ENCODE data around the gene MSH3. TPM values are rescaled to one million over a fixed set of nuclear protein-coding genes. Genes with fewer than 3 reads are reported as not detected.
A peak's percentile ranks its signal among the peaks of the same experiment; 100 is the strongest.

MSH3 gene
- total RNA-seq, 1 donor from 2014 or later = 11.0 TPM

DNA sequence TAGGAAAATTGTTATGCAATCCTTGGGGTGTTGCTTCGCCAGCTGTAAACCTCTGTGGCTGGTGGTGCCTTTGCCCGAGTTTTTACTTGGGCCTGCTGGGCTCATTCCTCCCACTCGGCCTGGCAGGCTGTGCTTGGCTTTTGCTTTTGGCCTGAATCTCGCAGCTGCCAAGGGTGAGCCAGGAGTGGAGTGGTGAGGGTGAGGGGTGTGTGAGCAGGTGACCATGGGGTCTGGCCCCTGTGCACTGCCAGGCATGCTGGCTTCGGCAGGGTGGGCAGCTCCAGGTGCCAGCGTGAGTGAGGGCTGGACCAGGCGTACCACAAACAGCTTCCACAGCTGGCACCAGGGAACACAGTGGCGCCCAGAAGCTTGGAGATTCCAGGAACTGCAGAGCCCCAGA lies 12.9 kb downstream of the MSH3 start:
- DNase-seq = no peak
- Histone ChIP-seq H3K36me3 (peaks cover 38% of the 10 kb centered on the region), H3K9me3 (replicated peaks) (no peaks in the 10 kb centered on the region), H3K27ac (replicated peaks) (peak overlapping the region; percentile 20), H3K4me1 (peaks cover 24% of the 10 kb centered on the region), H3K4me3 (no peak overlapping the region), H3K27me3 (ENCODE audit: low read depth) (no peaks in the 10 kb centered on the region)
- intact Hi-C loops (cut with micrococcal nuclease) = no loop called here
- TF ChIP-seq, protein P1, sequence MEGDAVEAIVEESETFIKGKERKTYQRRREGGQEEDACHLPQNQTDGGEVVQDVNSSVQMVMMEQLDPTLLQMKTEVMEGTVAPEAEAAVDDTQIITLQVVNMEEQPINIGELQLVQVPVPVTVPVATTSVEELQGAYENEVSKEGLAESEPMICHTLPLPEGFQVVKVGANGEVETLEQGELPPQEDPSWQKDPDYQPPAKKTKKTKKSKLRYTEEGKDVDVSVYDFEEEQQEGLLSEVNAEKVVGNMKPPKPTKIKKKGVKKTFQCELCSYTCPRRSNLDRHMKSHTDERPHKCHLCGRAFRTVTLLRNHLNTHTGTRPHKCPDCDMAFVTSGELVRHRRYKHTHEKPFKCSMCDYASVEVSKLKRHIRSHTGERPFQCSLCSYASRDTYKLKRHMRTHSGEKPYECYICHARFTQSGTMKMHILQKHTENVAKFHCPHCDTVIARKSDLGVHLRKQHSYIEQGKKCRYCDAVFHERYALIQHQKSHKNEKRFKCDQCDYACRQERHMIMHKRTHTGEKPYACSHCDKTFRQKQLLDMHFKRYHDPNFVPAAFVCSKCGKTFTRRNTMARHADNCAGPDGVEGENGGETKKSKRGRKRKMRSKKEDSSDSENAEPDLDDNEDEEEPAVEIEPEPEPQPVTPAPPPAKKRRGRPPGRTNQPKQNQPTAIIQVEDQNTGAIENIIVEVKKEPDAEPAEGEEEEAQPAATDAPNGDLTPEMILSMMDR (IDR thresholded peaks at IDR 0.05; ENCODE audit: borderline replicate concordance) = no peak

DNA sequence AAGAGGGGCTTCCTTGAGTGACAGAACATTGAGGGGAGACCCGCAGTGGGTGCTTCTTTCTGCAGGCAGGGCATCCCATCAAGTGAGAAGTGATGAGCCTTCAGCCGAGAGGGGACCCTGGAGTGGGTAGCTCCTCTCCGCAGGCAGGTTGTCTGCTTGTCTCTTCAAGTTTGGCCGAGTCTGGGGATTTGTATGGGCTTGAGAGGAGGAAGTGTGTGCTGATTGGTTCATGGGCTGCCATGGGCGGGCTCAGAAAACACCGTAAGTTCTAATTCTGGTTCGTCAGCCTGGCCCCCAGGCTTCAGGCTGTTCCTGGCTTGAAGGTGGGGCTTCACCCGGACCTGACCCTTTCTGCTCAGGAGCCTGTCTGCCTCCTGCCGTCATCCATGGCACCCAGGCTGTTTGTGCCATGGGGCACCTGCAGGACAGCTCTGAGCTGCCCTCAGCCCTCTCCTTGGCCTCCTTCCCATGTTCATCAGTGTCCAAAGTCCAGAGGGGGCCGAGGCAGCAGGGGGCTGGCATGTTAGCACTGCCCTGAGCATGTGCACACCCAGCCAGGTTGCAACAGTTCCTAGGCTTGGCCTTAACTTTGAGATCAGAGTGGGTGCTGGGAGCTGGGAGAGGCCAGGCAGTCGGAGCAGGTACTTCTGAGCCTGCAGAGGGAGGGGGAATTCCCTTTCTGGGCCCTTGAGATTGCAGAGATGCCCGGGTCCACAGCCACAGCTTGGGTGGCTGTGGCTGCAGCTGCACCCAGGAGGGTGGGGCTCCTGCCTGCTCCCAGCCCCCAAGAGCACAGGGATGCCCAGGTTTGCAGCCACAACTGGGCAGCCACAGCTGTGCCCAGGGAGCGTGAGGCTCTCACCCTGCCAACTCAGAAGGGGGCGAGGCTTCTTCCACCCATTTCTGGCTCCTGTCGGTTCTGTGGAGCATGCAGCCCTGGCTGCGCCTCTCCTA lies 13.8 kb downstream of the MSH3 start:
- H3K4me3 ChIP-seq = peak overlapping the region; percentile 4
- intact Hi-C loops (cut with micrococcal nuclease) = no loop called here
- H3K4me1 ChIP-seq = peaks cover 24% of the 10 kb centered on the region
- peak overlapping the region; percentile 25 for H3K27ac ChIP-seq (replicated peaks)
- peaks cover 39% of the 10 kb centered on the region for H3K36me3 ChIP-seq
- H3K9me3 ChIP-seq (replicated peaks) = no peaks in the 10 kb centered on the region
- no peaks in the 10 kb centered on the region for H3K27me3 ChIP-seq (ENCODE audit: low read depth)
- DNase-seq = no peak
- TF ChIP-seq, protein P1 (IDR thresholded peaks at IDR 0.05; ENCODE audit: borderline replicate concordance) = no peak

DNA sequence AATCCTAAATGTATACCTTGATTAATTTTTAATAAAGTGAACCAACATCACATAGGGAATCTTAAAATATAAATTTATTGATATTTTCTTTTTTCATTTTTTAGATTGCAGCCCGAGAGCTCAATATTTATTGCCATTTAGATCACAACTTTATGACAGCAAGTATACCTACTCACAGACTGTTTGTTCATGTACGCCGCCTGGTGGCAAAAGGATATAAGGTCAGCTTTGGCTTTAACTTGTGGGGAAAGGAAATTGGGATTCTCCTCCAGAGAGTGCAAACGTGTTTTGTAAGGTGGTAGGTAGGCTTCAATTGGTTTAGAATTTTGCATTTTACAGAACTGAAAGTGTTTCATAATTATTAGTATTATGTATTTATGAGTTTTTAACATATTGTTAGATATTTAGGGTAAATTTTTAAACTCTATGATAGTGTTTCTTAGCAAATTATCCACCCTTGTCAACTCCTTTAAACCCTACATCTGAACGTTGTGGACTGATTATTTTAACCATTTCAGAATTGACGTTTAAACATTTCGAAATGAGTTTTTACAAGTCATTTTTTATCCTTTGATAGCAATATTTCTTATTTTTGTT lies 17.8 kb downstream of the MSH3 start:
- Histone ChIP-seq H3K4me1 (peaks cover 30% of the 10 kb centered on the region), H3K27ac (replicated peaks) (no peak overlapping the region), H3K4me3 (no peak overlapping the region), H3K9me3 (replicated peaks) (no peaks in the 10 kb centered on the region), H3K27me3 (ENCODE audit: low read depth) (no peaks in the 10 kb centered on the region), H3K36me3 (peaks cover 58% of the 10 kb centered on the region)
- TF ChIP-seq, protein P1 (IDR thresholded peaks at IDR 0.05; ENCODE audit: borderline replicate concordance) = peak; percentile 84
- peak; percentile 29 for DNase-seq
- intact Hi-C loops (cut with micrococcal nuclease) = no loop called here

DNA sequence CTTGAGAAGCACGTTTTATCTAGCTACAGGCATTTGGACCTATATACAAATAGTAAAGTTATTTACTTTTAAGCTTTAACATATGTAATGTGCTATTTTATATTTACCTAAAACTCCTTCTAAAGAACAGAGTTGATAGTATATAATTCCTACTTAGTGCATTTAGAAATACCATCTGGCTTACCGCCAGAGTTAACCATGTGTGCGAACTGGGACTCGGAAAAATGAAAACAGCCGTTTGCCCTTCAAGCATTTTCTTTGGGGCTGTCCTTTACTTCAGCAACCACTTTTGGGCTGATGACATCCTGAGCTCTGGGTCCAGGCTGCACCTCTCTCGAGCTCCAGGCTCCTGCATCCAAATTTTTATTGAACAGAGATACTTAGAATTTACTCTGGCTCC lies 22.3 kb downstream of the MSH3 start:
- TF ChIP-seq, protein P1 (IDR thresholded peaks at IDR 0.05; ENCODE audit: borderline replicate concordance) = no peak
- H3K27me3 ChIP-seq (ENCODE audit: low read depth) = no peaks in the 10 kb centered on the region
- H3K4me3 ChIP-seq = no peak overlapping the region
- DNase-seq = no peak
- no peak overlapping the region for H3K27ac ChIP-seq (replicated peaks)
- peaks cover 61% of the 10 kb centered on the region for H3K36me3 ChIP-seq
- peaks cover 7% of the 10 kb centered on the region for H3K4me1 ChIP-seq
- H3K9me3 ChIP-seq (replicated peaks) = no peaks in the 10 kb centered on the region
- intact Hi-C loops (cut with micrococcal nuclease) = no loop called here

DNA sequence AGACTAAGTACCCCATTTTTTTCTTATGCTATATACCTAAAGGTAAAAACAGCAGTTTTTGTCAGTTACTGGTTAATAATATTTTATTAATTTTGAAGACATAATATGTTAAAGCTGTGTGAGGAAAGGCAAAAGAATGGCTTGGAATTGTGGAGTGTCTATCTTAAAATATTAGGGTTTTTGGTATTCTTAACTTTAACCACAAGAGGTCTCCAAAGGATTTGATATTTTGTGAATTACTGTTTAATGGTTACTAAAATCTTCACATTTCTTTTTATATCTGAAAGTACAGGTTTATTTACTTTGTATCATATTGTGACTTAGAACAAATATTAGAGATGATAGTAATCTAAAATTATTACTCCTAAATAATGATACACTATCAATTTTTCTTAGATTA lies 32.3 kb downstream of the MSH3 start:
- H3K4me1 ChIP-seq = no peaks in the 10 kb centered on the region
- H3K9me3 ChIP-seq (replicated peaks) = peaks cover 2% of the 10 kb centered on the region
- TF ChIP-seq, protein P1 (IDR thresholded peaks at IDR 0.05; ENCODE audit: borderline replicate concordance) = peak; percentile 42
- H3K27me3 ChIP-seq (ENCODE audit: low read depth) = no peaks in the 10 kb centered on the region
- no peak overlapping the region for H3K4me3 ChIP-seq
- peaks cover 24% of the 10 kb centered on the region for H3K36me3 ChIP-seq
- DNase-seq = no peak
- H3K27ac ChIP-seq (replicated peaks) = no peak overlapping the region
- intact Hi-C loops (cut with micrococcal nuclease) = loop anchor here (10.0 kb wide), 1 partner anchor 508 kb away; no protein-coding TSS in a partner anchor
